Left ventricle myocardium superior (tissue), 1 donor: ENCODE measurements around the gene RNPEPL1. TPM values are rescaled to one million over a fixed set of nuclear protein-coding genes. Genes with fewer than 3 reads are reported as not detected.
A peak's percentile ranks its signal among the peaks of the same experiment; 100 is the strongest.

Source experiments
- ATAC-seq: fragments of 200-7000 bp; cut with Tn5 transposase; one replicate; pipeline ENCODE4 v1.9.1; 2020; ENCODE audit warnings: mild to moderate bottlenecking, moderate library complexity
- DNase-seq: peaks from one replicate; pipeline ENCODE4 v3.0.0-alpha.2; 2020
- intact Hi-C: fragments of 100-400 bp; cut with micrococcal nuclease; formaldehyde crosslinking; loops from one replicate; pipeline ENCODE4 v1.11.0; 2022
- total RNA-seq: library from RNA; stranded (reverse); fragmentation: NEBNext Ultra II Directional; extraction: Animal tissue kit (Norgen Biotek cat#: 25700); gene quantifications from one replicate; pipeline ENCODE4 v1.2.1, GENCODE V29; 2021
- donor health status: DM: no; HTN: yes; CAD: no; lungs with severe emphysema.

RNPEPL1 gene
- total RNA-seq, 1 donor from 2014 or later: 105 TPM

DNA sequence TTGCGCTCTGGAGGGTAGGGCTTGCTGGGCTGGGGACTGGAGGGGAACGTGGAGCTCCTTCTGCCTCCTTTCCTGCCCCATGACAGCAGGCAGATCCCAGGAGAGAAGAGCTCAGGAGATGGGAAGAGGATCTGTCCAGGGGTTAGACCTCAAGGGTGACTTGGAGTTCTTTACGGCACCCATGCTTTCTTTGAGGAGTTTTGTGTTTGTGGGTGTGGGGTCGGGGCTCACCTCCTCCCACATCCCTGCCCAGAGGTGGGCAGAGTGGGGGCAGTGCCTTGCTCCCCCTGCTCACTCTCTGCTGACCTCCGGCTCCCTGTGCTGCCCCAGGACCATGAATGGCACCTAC lies 61.3 kb downstream of the RNPEPL1 start:
- ATAC-seq (no peak), DNase-seq (no peak)
- intact Hi-C loops: no loop called here

DNA sequence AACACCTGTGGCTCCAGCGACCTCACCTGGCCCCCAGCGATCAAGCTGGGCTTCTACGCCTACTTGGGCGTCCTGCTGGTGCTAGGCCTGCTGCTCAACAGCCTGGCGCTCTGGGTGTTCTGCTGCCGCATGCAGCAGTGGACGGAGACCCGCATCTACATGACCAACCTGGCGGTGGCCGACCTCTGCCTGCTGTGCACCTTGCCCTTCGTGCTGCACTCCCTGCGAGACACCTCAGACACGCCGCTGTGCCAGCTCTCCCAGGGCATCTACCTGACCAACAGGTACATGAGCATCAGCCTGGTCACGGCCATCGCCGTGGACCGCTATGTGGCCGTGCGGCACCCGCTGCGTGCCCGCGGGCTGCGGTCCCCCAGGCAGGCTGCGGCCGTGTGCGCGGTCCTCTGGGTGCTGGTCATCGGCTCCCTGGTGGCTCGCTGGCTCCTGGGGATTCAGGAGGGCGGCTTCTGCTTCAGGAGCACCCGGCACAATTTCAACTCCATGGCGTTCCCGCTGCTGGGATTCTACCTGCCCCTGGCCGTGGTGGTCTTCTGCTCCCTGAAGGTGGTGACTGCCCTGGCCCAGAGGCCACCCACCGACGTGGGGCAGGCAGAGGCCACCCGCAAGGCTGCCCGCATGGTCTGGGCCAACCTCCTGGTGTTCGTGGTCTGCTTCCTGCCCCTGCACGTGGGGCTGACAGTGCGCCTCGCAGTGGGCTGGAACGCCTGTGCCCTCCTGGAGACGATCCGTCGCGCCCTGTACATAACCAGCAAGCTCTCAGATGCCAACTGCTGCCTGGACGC lies 61.9 kb downstream of the RNPEPL1 start:
- intact Hi-C loops: no loop called here
- ATAC-seq (no peak), DNase-seq (peak; percentile 19)

Other genes starting within 250 kb of the RNPEPL1 start
- 177 TPM for gene GPC1, start 132.8 kb upstream of the RNPEPL1 start, total RNA-seq
- 5.1 TPM for gene ANKMY1, start 10.5 kb upstream of the RNPEPL1 start, total RNA-seq
- 13.2 TPM for gene DUSP28, start 8.1 kb upstream of the RNPEPL1 start, total RNA-seq
- gene CAPN10, start 18.2 kb downstream of the RNPEPL1 start, total RNA-seq: 51.2 TPM
- gene GPR35, start 57.0 kb downstream of the RNPEPL1 start, total RNA-seq: 2.1 TPM
- not detected for gene AQP12B, start 114.4 kb downstream of the RNPEPL1 start, total RNA-seq
- gene AQP12A, start 123.4 kb downstream of the RNPEPL1 start, total RNA-seq: not detected